Right lobe of liver (tissue), 6 donors: ENCODE data around the gene PPARGC1A. TPM values are rescaled to one million over a fixed set of nuclear protein-coding genes. Genes with fewer than 3 reads are reported as not detected.

Source experiments
- ATAC-seq, 4 donors: fragments of 200-7000 bp; cut with Tn5 transposase; one replicate each; pipeline ENCODE4 v1.9.1; 2020; ENCODE audit warnings: mild to moderate bottlenecking in 4 of 4, moderate library complexity in 4 of 4
- DNase-seq, 3 donors: peaks; one replicate each; pipeline ENCODE4 v3.0.0-alpha.2; 2020
- H3K27ac ChIP-seq, 3 donors: fragments of 200-600 bp; one replicate each; pipeline ENCODE4 v1.8.0; 2022
- H3K27me3 ChIP-seq, 2 donors: fragments of 200-600 bp; one replicate each; pipeline ENCODE4 v1.8.0; 2022
- H3K36me3 ChIP-seq, 4 donors: fragments of 200-600 bp; sonication (generic) in 1 of 4; one replicate each; pipeline versions ENCODE4 v1.5.1 to v1.8.0; 2017 to 2022; ENCODE audit warnings: control low read depth in 1 of 4
- H3K4me1 ChIP-seq, 4 donors: fragments of 200-600 bp; sonication (generic) in 1 of 4; one replicate each; pipeline versions ENCODE4 v1.5.1 to v1.8.0; 2017 to 2022; ENCODE audit warnings: control low read depth in 1 of 4
- H3K4me3 ChIP-seq, 3 donors: fragments of 200-600 bp; one replicate each; pipeline ENCODE4 v1.8.0; 2022
- H3K9me3 ChIP-seq, 4 donors: fragments of 200-600 bp; sonication (generic) in 1 of 4; one replicate each; pipeline versions ENCODE4 v1.5.1 to v1.8.0; 2017 to 2022; ENCODE audit warnings: control low read depth in 1 of 4
- POLR2A ChIP-seq: fragments of 450-650 bp; IDR thresholded peaks from one replicate; pipeline ENCODE4 v1.6.1; 2017; ENCODE audit warnings: antibody characterized with exemption, mild to moderate bottlenecking
- WGBS: methylation state at CpG from one replicate; pipeline ENCODE4 v1.1.6; 2018; ENCODE audit warnings: low coverage, low lambda C conversion rate; ENCODE audit not compliant: insufficient coverage; ENCODE audit errors: missing lambda C conversion rate; 5-methylcytosine and 5-hydroxymethylcytosine counted together
- intact Hi-C, 2 donors: fragments of 100-400 bp; cut with DNase I; formaldehyde crosslinking; loops; one replicate each; pipeline versions ENCODE4 v1.11.2 to v1.14.1; 2022
- total RNA-seq, 6 experiments: library from RNA; depleted of rRNA in 2 of 6; stranded (reverse); fragments of >200 nt in 2 of 6; fragmentation: NEBNext Ultra II Directional in 3 of 6; extraction: Animal tissue kit (Norgen Biotek cat#: 25700) in 3 of 6; gene quantifications; one replicate each; pipeline versions ENCODE4 v1.1.0 to v1.2.4, GENCODE V29; 2016 to 2023
- TF ChIP-seq, protein P1 (sequence below), 4 donors: fragments of 200-600 bp in 3 of 4; fragments of 450-650 bp in 1 of 4; IDR thresholded peaks; one replicate each; pipeline versions ENCODE4 v1.5.1 to v1.8.0; 2016 to 2022; ENCODE audit warnings: antibody characterized with exemption in 4 of 4, mild to moderate bottlenecking in 2 of 4
- donor health status: DM: no; HTN: yes; CAD: no.
- donor health status: DM: no; HTN: no; CAD: no.
- donor health status: DM: no; HTN: no; CAD: no.
- donor health status: DM: no; HTN: yes; CAD: no.
- donor health status: DM: no; HTN: yes; CAD: no.

Gene PPARGC1A
- total RNA-seq, 6 experiments from 2014 or later = 13.8 to 61.0 (median 37.6) TPM

DNA sequence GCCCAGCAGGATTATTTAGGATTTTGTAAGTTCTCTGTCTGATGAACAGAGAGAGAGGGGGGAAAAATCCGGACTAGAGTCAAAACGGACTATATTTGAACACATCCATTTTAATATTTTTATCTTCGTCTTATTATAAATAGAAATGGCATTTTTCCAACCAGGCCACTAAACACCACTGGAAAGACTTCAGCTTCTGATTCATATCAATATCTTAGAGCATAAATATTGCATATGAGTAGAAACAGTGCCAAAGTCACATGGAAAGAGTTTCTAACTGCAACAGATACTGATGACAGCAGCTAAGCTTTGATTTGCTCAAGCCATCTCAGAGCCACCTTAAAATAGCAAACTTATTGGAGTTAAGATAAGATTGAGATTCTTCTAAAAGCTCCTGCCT, 456 bp downstream of the PPARGC1A start:
- WGBS = 1% methylated on average over 3 of the region's 3 CpGs
- no peak for DNase-seq
- Histone ChIP-seq H3K4me1 (peaks cover 0 to 24% (median 7%) of the 10 kb centered on the region in 4 donors), H3K4me3 (peak overlapping the region; percentile 38 to 65 (median 57)), H3K36me3 (no peaks in the 10 kb centered on the region), H3K27ac (peak overlapping the region; percentile 76 to 98 (median 91)), H3K27me3 (no peaks in the 10 kb centered on the region), H3K9me3 (no peaks in the 10 kb centered on the region)
- no peak for ATAC-seq
- no peak for TF ChIP-seq POLR2A
- TF ChIP-seq, protein P1, sequence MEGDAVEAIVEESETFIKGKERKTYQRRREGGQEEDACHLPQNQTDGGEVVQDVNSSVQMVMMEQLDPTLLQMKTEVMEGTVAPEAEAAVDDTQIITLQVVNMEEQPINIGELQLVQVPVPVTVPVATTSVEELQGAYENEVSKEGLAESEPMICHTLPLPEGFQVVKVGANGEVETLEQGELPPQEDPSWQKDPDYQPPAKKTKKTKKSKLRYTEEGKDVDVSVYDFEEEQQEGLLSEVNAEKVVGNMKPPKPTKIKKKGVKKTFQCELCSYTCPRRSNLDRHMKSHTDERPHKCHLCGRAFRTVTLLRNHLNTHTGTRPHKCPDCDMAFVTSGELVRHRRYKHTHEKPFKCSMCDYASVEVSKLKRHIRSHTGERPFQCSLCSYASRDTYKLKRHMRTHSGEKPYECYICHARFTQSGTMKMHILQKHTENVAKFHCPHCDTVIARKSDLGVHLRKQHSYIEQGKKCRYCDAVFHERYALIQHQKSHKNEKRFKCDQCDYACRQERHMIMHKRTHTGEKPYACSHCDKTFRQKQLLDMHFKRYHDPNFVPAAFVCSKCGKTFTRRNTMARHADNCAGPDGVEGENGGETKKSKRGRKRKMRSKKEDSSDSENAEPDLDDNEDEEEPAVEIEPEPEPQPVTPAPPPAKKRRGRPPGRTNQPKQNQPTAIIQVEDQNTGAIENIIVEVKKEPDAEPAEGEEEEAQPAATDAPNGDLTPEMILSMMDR (IDR thresholded peaks at IDR 0.05) = no peak
- intact Hi-C loops = no loop called here

DNA sequence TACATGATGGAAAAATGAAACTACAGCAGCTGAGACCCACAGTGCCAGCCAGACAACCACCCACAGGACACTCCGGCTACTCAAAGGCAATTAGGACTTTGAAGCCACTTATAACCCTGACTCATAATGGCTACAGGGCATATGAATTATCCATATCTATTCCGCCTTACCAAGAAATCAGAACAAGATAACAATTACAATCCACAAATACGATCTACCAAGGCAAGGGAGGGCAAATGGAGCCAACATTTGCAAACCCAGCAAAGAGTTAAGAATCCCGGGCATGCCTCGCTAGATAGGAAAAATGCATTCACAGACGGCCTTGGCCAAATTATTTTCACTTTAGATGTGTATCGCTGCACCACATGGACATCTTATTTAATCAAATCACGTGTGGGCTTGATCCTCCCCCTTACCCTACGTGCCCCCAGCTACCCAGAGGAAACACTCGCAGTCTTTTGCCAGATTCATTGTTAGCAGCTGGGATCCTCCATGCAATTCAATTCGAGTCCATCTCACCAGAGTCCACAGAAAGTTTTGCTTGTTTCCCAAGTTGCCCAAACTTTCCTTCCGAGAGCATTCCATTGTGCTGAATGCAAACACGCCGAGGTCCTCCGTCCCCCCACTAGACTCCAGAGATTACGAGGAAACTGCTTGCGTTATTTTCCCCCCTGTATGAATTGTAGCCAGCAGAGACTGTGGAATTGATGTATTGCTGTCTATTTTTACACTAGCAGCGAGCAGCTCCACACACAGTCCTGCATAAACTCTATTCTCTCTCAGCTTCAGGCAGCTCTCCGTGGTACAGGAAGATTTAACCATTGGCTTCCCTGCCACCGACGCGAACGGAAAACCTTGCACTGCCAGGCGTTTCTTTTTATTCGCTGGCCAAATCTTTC, 1.2 kb downstream of the PPARGC1A start:
- 4% methylated on average over 24 of the region's 25 CpGs for WGBS
- peak; percentile 62 for TF ChIP-seq POLR2A
- TF ChIP-seq, protein P1 (IDR thresholded peaks at IDR 0.05) = no peak
- DNase-seq (peak in 1 of 3 donors; percentile 72), ATAC-seq (peak; percentile 44 to 70 (median 61))
- intact Hi-C loops = no loop called here
- Histone ChIP-seq H3K9me3 (no peaks in the 10 kb centered on the region), H3K27ac (peak overlapping the region; percentile 76 to 98 (median 91)), H3K4me1 (peaks cover 0 to 32% (median 10%) of the 10 kb centered on the region in 4 donors), H3K4me3 (peak overlapping the region; percentile 38 to 65 (median 57)), H3K36me3 (peaks cover 0 to 2% (median 0%) of the 10 kb centered on the region in 4 donors), H3K27me3 (no peaks in the 10 kb centered on the region)

DNA sequence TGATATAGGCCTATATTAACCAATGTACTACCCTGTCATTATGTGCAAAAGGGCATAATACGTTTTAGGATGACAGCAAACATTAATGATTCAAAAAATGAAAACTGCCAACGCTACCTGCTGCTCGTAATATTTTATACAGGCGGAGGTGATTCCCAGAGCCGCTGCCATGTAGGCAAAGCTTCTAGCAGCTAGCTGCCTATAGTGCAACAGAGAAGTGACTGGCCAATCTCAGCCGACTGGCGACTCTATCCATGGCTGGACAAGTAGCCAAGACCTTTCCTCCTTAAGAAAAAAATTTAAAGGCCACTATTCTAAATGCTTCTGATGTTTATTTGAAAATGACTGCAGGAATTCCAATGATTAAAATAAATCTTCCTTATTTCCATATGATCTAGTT, 1.9 kb downstream of the PPARGC1A start:
- intact Hi-C loops = no loop called here
- DNase-seq (peak in 2 of 3 donors; percentile 57 to 61), ATAC-seq (peak; percentile 19 to 45 (median 36))
- WGBS = 18% methylated on average over 7 of the region's 7 CpGs
- peak overlapping the region; percentile 76 to 98 (median 91) for H3K27ac ChIP-seq
- H3K4me3 ChIP-seq = peak overlapping the region; percentile 38 to 65 (median 57)
- H3K4me1 ChIP-seq = peaks cover 0 to 37% (median 11%) of the 10 kb centered on the region in 4 donors
- H3K27me3 ChIP-seq = no peaks in the 10 kb centered on the region
- H3K36me3 ChIP-seq = peaks cover 0 to 6% (median 0%) of the 10 kb centered on the region in 4 donors
- no peaks in the 10 kb centered on the region for H3K9me3 ChIP-seq
- TF ChIP-seq POLR2A = no peak
- TF ChIP-seq, protein P1 (IDR thresholded peaks at IDR 0.05) = no peak

DNA sequence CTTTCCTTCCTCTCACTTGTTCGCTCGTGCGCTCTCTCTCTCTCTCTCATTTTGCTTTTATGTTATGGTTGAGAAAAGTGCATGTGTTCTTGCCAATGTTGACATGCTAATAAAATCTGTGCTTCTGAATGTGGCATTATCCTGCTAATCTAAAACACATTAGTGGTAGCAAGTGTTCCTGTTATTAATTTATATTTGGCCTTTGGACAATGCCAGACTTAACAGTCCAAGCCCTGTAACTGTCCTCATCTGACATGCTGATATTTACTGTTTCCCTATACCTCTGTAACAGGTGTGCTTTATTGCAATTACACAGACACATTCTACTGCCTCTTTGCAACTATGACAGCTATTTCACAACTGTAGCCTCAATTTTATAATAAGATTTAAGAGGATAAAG, 2.7 kb downstream of the PPARGC1A start:
- H3K27me3 ChIP-seq = no peaks in the 10 kb centered on the region
- WGBS = 75% methylated on average over 3 of the region's 3 CpGs
- H3K9me3 ChIP-seq = no peaks in the 10 kb centered on the region
- ATAC-seq (no peak), DNase-seq (no peak)
- peak overlapping the region in 2 of 3 donors; percentile 57 to 65 for H3K4me3 ChIP-seq
- H3K27ac ChIP-seq = peak overlapping the region in 2 of 3 donors; percentile 91 to 98
- intact Hi-C loops = no loop called here
- peaks cover 0 to 6% (median 0%) of the 10 kb centered on the region in 4 donors for H3K36me3 ChIP-seq
- TF ChIP-seq POLR2A = no peak
- TF ChIP-seq, protein P1 (IDR thresholded peaks at IDR 0.05) = no peak
- H3K4me1 ChIP-seq = peaks cover 0 to 45% (median 15%) of the 10 kb centered on the region in 4 donors
